ENCODE results near the gene ZNF823. TPM values are rescaled to one million over a fixed set of nuclear protein-coding genes. Genes with fewer than 3 reads are reported as not detected.
A peak's percentile ranks its signal among the peaks of the same experiment; 100 is the strongest.

ZNF823 gene
- polyA plus RNA-seq, 6 donors from 2014 or later = 1.2 to 3.0 (median 1.7) TPM; not detected in 1

GRCh38 chr19:11722414-11722813 is 16.3 kb downstream of the ZNF823 start:
- H3K9me3 Mint-ChIP-seq = peaks cover 6 to 30% (median 26%) of the 10 kb centered on the region in 7 donors
- H3K27ac Mint-ChIP-seq = no peak overlapping the region
- no peaks in the 10 kb centered on the region for H3K4me1 Mint-ChIP-seq
- H3K4me3 Mint-ChIP-seq = no peak overlapping the region
- no peaks in the 10 kb centered on the region for H3K27me3 Mint-ChIP-seq
- DNase-seq = no peak
- peaks cover 31 to 46% of the 10 kb centered on the region in 2 donors for H3K36me3 Mint-ChIP-seq
- no peak for ATAC-seq (ENCODE audit: low read depth in 2 of 2)

GRCh38 chr19:11721681-11722080 is 17.1 kb downstream of the ZNF823 start:
- ATAC-seq (ENCODE audit: low read depth in 2 of 2) (no peak), DNase-seq (no peak)
- Mint-ChIP-seq H3K27ac (no peak overlapping the region), H3K4me3 (no peak overlapping the region), H3K9me3 (peaks cover 6 to 30% (median 26%) of the 10 kb centered on the region in 7 donors), H3K36me3 (peaks cover 31 to 42% of the 10 kb centered on the region in 2 donors), H3K4me1 (no peaks in the 10 kb centered on the region), H3K27me3 (no peaks in the 10 kb centered on the region)

DNA sequence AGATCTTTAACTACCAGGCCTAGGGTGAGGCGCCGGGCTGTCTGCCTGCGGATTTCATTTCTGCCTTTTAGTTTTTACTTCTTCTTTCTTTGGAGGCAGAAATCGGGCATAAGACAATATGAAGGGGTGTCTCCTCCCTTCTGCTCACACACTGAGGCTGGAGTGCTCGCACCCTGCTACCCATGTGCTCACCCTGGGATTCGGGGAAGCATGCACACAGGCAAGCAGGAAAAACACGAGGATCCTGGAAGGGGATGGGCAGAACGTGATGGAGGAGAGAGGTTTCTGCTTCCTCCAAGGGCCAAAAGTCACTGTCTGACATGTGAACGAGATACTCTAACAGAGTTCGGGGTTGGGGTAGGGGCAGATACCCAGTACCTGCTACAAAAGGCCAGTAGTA is 28.4 kb downstream of the ZNF823 start:
- no peaks in the 10 kb centered on the region for H3K4me1 Mint-ChIP-seq
- no peaks in the 10 kb centered on the region for H3K9me3 Mint-ChIP-seq
- peaks cover 0 to 13% (median 0%) of the 10 kb centered on the region in 3 donors for H3K27me3 Mint-ChIP-seq
- H3K4me3 Mint-ChIP-seq = no peak overlapping the region
- ATAC-seq (ENCODE audit: low read depth in 2 of 2) = no peak
- DNase-seq = no peak
- no peaks in the 10 kb centered on the region for H3K36me3 Mint-ChIP-seq
- no peak overlapping the region for H3K27ac Mint-ChIP-seq

DNA sequence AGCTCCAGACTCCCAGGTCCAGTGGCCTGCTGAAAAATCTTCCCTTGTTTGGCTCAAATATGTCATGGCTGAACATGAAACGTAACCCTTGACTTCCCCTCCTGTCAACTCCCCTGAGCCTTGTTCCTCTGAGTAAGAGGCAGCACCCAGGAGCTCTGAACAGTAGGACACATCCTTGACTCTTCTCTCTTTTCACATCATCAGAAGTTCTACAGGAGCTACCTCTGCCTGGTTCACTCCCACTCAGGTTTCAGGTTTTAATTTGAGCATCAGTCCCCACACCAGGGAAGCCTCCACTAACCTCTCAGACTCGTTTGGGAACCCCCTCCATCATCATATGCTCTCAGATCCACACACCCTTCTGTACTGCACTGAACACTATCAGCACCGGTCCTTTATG is 30.3 kb downstream of the ZNF823 start:
- no peaks in the 10 kb centered on the region for H3K4me1 Mint-ChIP-seq
- H3K4me3 Mint-ChIP-seq = no peak overlapping the region
- peak overlapping the region in 1 of 6 donors; percentile 60 for H3K27ac Mint-ChIP-seq
- H3K36me3 Mint-ChIP-seq = no peaks in the 10 kb centered on the region
- ATAC-seq (ENCODE audit: low read depth in 2 of 2) (no peak), DNase-seq (no peak)
- H3K9me3 Mint-ChIP-seq = no peaks in the 10 kb centered on the region
- H3K27me3 Mint-ChIP-seq = peaks cover 0 to 13% (median 0%) of the 10 kb centered on the region in 3 donors

DNA sequence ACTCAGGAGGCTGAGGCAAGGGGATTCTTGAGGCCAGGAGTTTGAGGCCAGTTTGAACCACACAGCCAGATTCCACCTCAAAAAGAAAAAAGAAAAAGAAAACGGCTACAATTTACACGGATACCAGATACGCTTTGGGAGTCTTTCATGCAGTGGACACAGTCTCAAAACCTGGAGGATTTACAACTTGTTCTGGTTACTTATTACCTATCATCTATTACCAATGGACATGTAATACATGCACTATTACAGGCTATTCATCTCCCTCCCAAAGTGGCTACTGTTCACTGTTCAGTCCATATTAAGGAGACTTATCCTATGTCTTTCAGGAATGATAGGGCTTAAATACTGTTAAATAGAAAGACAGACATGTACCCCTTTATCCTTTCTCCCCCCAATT is 33.3 kb downstream of the ZNF823 start:
- H3K36me3 Mint-ChIP-seq = no peaks in the 10 kb centered on the region
- H3K27me3 Mint-ChIP-seq = peaks cover 0 to 13% (median 0%) of the 10 kb centered on the region in 3 donors
- H3K4me1 Mint-ChIP-seq = no peaks in the 10 kb centered on the region
- no peaks in the 10 kb centered on the region for H3K9me3 Mint-ChIP-seq
- H3K4me3 Mint-ChIP-seq = no peak overlapping the region
- H3K27ac Mint-ChIP-seq = no peak overlapping the region
- DNase-seq (no peak), ATAC-seq (ENCODE audit: low read depth in 2 of 2) (no peak)

DNA sequence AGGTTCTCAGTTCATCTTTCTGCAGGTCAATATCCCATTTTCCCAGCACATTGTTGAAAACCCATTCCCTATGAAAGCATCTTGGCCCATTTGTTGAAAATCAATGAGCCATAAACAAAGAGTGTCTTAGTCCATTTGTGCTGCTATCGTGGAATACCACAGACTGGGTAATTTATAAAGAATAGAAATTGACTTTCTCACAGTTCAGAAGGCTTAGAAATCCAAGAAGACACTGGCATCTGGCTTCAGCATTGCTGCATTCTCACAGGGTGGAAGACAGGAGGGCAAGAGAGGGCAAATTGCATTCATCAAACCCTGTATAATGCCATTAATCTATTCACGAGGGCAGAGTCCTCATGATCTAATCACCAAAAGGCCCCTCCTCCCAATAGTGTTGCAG is 34.1 kb downstream of the ZNF823 start:
- H3K27ac Mint-ChIP-seq = no peak overlapping the region
- DNase-seq (no peak), ATAC-seq (ENCODE audit: low read depth in 2 of 2) (no peak)
- H3K27me3 Mint-ChIP-seq = peaks cover 4 to 13% (median 5%) of the 10 kb centered on the region in 3 donors
- H3K9me3 Mint-ChIP-seq = no peaks in the 10 kb centered on the region
- no peak overlapping the region for H3K4me3 Mint-ChIP-seq
- peaks cover 0 to 4% (median 0%) of the 10 kb centered on the region in 3 donors for H3K4me1 Mint-ChIP-seq
- H3K36me3 Mint-ChIP-seq = no peaks in the 10 kb centered on the region

GRCh38 chr19:11699931-11700794 is 38.6 kb downstream of the ZNF823 start:
- Mint-ChIP-seq H3K9me3 (no peaks in the 10 kb centered on the region), H3K27me3 (peaks cover 7 to 8% (median 8%) of the 10 kb centered on the region in 3 donors), H3K4me1 (peaks cover 1 to 4% (median 2%) of the 10 kb centered on the region in 3 donors), H3K27ac (no peak overlapping the region), H3K4me3 (peak overlapping the region in 2 of 8 donors; percentile 2 to 53), H3K36me3 (no peaks in the 10 kb centered on the region)
- DNase-seq (peak; percentile 10), ATAC-seq (ENCODE audit: low read depth in 2 of 2) (peak; percentile 35 to 43)

GRCh38 chr19:11698231-11698630 is 40.5 kb downstream of the ZNF823 start:
- Mint-ChIP-seq H3K27me3 (peaks cover 20 to 26% (median 23%) of the 10 kb centered on the region in 3 donors), H3K27ac (no peak overlapping the region), H3K4me3 (no peak overlapping the region), H3K9me3 (no peaks in the 10 kb centered on the region), H3K4me1 (peaks cover 15 to 16% (median 15%) of the 10 kb centered on the region in 3 donors), H3K36me3 (no peaks in the 10 kb centered on the region)
- no peak for ATAC-seq (ENCODE audit: low read depth in 2 of 2)
- DNase-seq = no peak

DNA sequence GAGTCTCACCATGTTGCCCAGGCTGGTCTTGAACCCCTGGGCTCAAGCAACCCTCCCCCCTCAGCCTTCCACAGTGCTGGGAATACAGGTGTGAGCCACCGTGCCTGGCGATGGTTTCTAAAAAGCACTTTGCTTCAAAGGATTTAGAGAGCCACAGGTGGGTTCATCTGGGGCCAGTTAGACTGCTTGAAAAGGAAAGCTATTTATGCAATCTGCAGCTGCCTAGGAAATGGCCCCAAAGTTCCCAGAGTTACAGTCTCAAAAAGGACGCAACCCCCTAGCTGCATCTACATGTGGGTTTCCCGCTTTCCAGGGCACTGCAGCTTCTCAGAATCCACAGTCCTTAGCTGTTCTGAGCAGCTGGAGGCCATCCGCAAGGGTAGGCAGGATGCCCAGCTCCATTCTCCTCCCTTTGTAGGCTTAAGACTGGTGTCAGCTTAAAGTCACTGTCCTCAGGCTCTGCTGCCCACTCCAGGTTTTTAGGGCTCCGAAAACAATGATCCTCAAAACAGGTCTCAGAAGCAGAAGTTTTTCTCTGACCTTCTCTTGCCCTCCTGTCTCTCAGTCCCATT is 41.4 kb downstream of the ZNF823 start:
- Mint-ChIP-seq H3K27ac (no peak overlapping the region), H3K27me3 (peaks cover 25 to 34% (median 31%) of the 10 kb centered on the region in 3 donors), H3K9me3 (no peaks in the 10 kb centered on the region), H3K4me3 (no peak overlapping the region), H3K4me1 (peaks cover 15 to 16% (median 15%) of the 10 kb centered on the region in 3 donors), H3K36me3 (no peaks in the 10 kb centered on the region)
- no peak for ATAC-seq (ENCODE audit: low read depth in 2 of 2)
- DNase-seq = no peak

DNA sequence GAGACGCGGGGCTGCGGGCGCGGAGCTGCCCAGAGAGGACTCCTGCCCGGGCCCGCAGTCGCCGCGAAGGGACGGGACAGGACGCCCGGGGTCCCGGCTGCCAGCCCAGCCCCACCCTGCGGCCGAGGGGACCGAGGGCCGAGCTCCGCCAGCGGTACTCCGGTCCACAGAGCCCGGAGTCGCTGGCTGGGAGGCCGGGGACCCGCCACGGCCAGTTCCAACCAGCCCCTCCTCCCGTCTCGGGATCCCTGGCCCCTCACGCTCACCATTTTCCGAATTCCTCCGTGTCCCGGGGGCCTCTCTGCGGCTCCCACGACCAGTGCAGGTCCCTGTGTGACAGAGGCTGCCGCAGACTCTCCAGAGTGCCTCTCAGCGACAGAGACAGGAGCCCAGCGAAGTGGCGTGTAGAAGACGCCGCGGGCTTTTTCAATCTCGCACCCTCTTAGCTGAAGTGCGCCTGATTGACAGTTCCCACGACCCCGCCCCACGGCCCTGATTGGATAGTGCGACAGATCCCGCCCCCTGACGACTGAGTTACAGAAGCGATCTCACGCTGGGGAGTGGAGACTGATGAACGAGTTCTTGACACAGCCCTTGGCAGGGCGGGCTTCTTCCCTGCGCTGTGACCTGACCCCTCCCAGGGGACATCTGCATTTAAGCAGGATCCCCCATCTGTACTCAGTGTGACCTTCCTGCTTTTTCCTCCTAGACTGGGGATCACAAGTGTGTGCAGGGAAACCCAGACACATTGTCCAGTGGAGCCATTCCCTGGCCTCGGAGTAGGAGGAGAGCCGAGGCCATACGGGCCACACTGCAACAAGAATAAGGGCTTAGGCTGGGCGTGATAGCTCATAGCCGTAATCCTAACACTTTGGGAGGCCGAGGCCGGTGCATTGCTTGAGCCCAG is 44.0 kb downstream of the ZNF823 start:
- peak; percentile 82 for DNase-seq
- H3K27me3 Mint-ChIP-seq = peaks cover 25 to 45% (median 33%) of the 10 kb centered on the region in 3 donors
- no peaks in the 10 kb centered on the region for H3K9me3 Mint-ChIP-seq
- peak overlapping the region; percentile 89 to 99 (median 97) for H3K4me3 Mint-ChIP-seq
- peak overlapping the region; percentile 47 to 95 (median 76) for H3K27ac Mint-ChIP-seq
- ATAC-seq (ENCODE audit: low read depth in 2 of 2) = peak; percentile 98 to 99
- H3K36me3 Mint-ChIP-seq = no peaks in the 10 kb centered on the region
- peaks cover 12 to 16% (median 15%) of the 10 kb centered on the region in 3 donors for H3K4me1 Mint-ChIP-seq

GRCh38 chr19:11693505-11694499 is 44.9 kb downstream of the ZNF823 start:
- H3K4me1 Mint-ChIP-seq = peaks cover 12 to 16% (median 15%) of the 10 kb centered on the region in 3 donors
- peaks cover 25 to 45% (median 32%) of the 10 kb centered on the region in 3 donors for H3K27me3 Mint-ChIP-seq
- ATAC-seq (ENCODE audit: low read depth in 2 of 2) (no peak), DNase-seq (no peak)
- H3K4me3 Mint-ChIP-seq = peak overlapping the region; percentile 78 to 97 (median 88)
- peaks cover 0 to 2% (median 0%) of the 10 kb centered on the region in 7 donors for H3K9me3 Mint-ChIP-seq
- H3K27ac Mint-ChIP-seq = peak overlapping the region in 3 of 6 donors; percentile 10 to 91 (median 29)
- no peaks in the 10 kb centered on the region for H3K36me3 Mint-ChIP-seq

DNA sequence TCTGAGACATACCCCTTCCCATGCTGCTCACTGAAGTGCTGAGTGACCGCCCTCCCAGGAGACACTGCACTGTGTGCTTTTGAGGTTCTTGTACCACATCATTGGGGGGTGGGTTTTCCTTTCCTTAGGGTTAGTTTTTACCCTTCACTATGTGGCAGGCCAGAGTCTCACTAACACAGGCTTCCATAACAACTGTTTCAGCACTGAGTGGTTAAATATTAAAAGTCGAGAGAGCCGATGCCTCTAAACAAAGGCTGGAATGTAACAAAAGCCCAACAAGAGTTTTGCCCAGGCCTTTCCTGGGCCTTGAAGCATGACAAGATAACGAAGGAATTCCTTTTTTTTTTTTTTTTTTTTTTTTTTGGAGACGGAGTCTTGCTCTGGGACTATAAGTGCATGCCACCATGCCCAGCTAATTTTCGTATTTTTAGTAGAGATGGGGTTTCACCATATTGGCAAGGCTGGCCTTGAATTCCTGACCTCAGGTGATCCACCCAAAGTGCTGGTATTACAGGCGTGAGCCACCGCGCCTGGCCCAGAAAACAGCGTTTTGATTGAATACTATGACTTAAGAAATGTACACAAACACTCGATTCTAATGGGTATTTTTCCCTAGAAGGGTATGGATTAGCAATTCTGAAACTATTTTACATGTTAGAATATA is 46.5 kb downstream of the ZNF823 start:
- H3K36me3 Mint-ChIP-seq = no peaks in the 10 kb centered on the region
- H3K9me3 Mint-ChIP-seq = peaks cover 0 to 2% (median 0%) of the 10 kb centered on the region in 7 donors
- H3K4me1 Mint-ChIP-seq = peaks cover 12 to 16% (median 15%) of the 10 kb centered on the region in 3 donors
- ATAC-seq (ENCODE audit: low read depth in 2 of 2) (no peak), DNase-seq (no peak)
- no peak overlapping the region for H3K27ac Mint-ChIP-seq
- H3K4me3 Mint-ChIP-seq = peak overlapping the region in 3 of 8 donors; percentile 48 to 96 (median 89)
- peaks cover 25 to 45% (median 32%) of the 10 kb centered on the region in 3 donors for H3K27me3 Mint-ChIP-seq
